Measurements from ENCODE around the gene FOXN3.
"Not testable (repeated sequence)": the region's sequence is repeated elsewhere in the genome, so short reads cannot be mapped to it uniquely, and the experiment has no call there.

Gene FOXN3

GRCh38 chr14:89214221-89214965 lies 202.6 kb downstream of the FOXN3 start:
- DNase-seq = no peak

- no peak for DNase-seq
These were observed 204.4 kb downstream of the FOXN3 start for GRCh38 chr14:89212386-89213235.

GRCh38 chr14:89209558-89209957 lies 207.5 kb downstream of the FOXN3 start:
- DNase-seq = no peak

- no peak for DNase-seq
These were observed 209.1 kb downstream of the FOXN3 start for GRCh38 chr14:89207925-89208328.

- DNase-seq = no peak
These were observed 210.5 kb downstream of the FOXN3 start for GRCh38 chr14:89206389-89207031.

- no peak for DNase-seq
These were observed 211.8 kb downstream of the FOXN3 start for GRCh38 chr14:89205137-89205740.

- no peak for DNase-seq
These were observed 214.4 kb downstream of the FOXN3 start for GRCh38 chr14:89202413-89203190.

- DNase-seq = no peak
These were observed 215.4 kb downstream of the FOXN3 start for GRCh38 chr14:89201645-89202044.

GRCh38 chr14:89199357-89199756 lies 217.7 kb downstream of the FOXN3 start:
- not testable (repeated sequence) for DNase-seq

- no peak for DNase-seq
These were observed 218.3 kb downstream of the FOXN3 start for GRCh38 chr14:89198544-89199329.

GRCh38 chr14:89197623-89198022 lies 219.4 kb downstream of the FOXN3 start:
- DNase-seq = no peak

GRCh38 chr14:89196545-89196944 lies 220.5 kb downstream of the FOXN3 start:
- DNase-seq = no peak

- no peak for DNase-seq
These were observed 222.7 kb downstream of the FOXN3 start for GRCh38 chr14:89194376-89194775.

GRCh38 chr14:89190765-89191513 lies 226.1 kb downstream of the FOXN3 start:
- no peak for DNase-seq

GRCh38 chr14:89188492-89188891 lies 228.5 kb downstream of the FOXN3 start:
- no peak for DNase-seq

GRCh38 chr14:89187501-89187900 lies 229.5 kb downstream of the FOXN3 start:
- DNase-seq = no peak

- no peak for DNase-seq
These were observed 230.1 kb downstream of the FOXN3 start for GRCh38 chr14:89186856-89187376.

GRCh38 chr14:89185919-89186855 lies 230.8 kb downstream of the FOXN3 start:
- no peak for DNase-seq

GRCh38 chr14:89184952-89185351 lies 232.1 kb downstream of the FOXN3 start:
- no peak for DNase-seq

Data from activated CD4-positive, alpha-beta T cell treated with anti-CD3 and anti-CD28 coated beads for 1 hour (primary cell).